Keratinocyte (primary cell): Measurements from ENCODE around the gene DNAAF6. TPM values are rescaled to one million over a fixed set of nuclear protein-coding genes. Genes with fewer than 3 reads are reported as not detected.

Source experiments
- DNase-seq: peaks from one replicate; pipeline ENCODE4 v3.0.0-alpha.2; 2011; ENCODE audit warnings: low read depth, missing footprints, low spot score
- FAIRE-seq: peaks from 2 replicates; lab custom pipeline; 2011; peaks lifted over from hg19 to GRCh38; lab: Jason Lieb, UNC
- H2AFZ ChIP-seq: 2 replicates; pipeline ENCODE4 v1.6.0; 2012; ENCODE audit warnings: low read length, control low read depth, inconsistent platforms; ENCODE audit not compliant: control insufficient read depth
- H3K27ac ChIP-seq: 2 replicates; pipeline ENCODE4 v1.5.1; 2011; ENCODE audit warnings: low read length; ENCODE audit not compliant: control insufficient read depth, insufficient read depth
- H3K27me3 ChIP-seq: 3 replicates; pipeline ENCODE4 v1.6.0; 2011; ENCODE audit warnings: low read length; ENCODE audit not compliant: control insufficient read depth, insufficient read depth; ENCODE audit errors: extremely low read depth
- H3K36me3 ChIP-seq, 2 experiments: 2 replicates in 1 of 2; 3 replicates in 1 of 2; pipeline ENCODE4 v1.5.1; 2011; ENCODE audit warnings: low read length in 2 of 2, mild to moderate bottlenecking in 1 of 2; ENCODE audit not compliant: control insufficient read depth in 2 of 2, insufficient read depth in 2 of 2; ENCODE audit errors: extremely low read depth in 1 of 2
- H3K4me1 ChIP-seq: 3 replicates; pipeline ENCODE4 v1.5.1; 2011; ENCODE audit warnings: low read length; ENCODE audit not compliant: control insufficient read depth, insufficient read depth; ENCODE audit errors: extremely low read depth
- H3K4me2 ChIP-seq: 3 replicates; pipeline ENCODE4 v1.6.0; 2011; ENCODE audit warnings: low read depth, low read length; ENCODE audit not compliant: control insufficient read depth, insufficient read depth; ENCODE audit errors: extremely low read depth
- H3K4me3 ChIP-seq, 3 experiments: fragments of 200-600 bp in 1 of 3; sonication (generic) in 1 of 3; 2 replicates in 2 of 3; 3 replicates in 1 of 3; pipeline ENCODE4 v1.5.1; 2011 to 2016; ENCODE audit warnings: low read length in 3 of 3, mild to moderate bottlenecking in 3 of 3, control low read depth in 2 of 3, inconsistent platforms in 1 of 3, low read depth in 1 of 3, mixed read lengths in 1 of 3, mixed run types in 1 of 3, moderate library complexity in 1 of 3; ENCODE audit not compliant: control insufficient read depth in 2 of 3, insufficient read depth in 2 of 3; ENCODE audit errors: extremely low read depth in 1 of 3
- H3K79me2 ChIP-seq: 2 replicates; pipeline ENCODE4 v1.6.0; 2012; ENCODE audit warnings: low read length; ENCODE audit not compliant: control insufficient read depth, insufficient read depth
- H3K9ac ChIP-seq: 3 replicates; pipeline ENCODE4 v1.6.0; 2011; ENCODE audit warnings: low read length; ENCODE audit not compliant: control insufficient read depth, insufficient read depth; ENCODE audit errors: extremely low read depth
- H3K9me1 ChIP-seq: 3 replicates; pipeline ENCODE4 v1.6.0; 2011; ENCODE audit warnings: low read length; ENCODE audit not compliant: control insufficient read depth, insufficient read depth; ENCODE audit errors: extremely low read depth
- H3K9me3 ChIP-seq: 2 replicates; pipeline ENCODE4 v1.5.1; 2012; ENCODE audit warnings: low read depth, low read length; ENCODE audit not compliant: control insufficient read depth
- H4K20me1 ChIP-seq: 3 replicates; pipeline ENCODE4 v1.6.0; 2011; ENCODE audit warnings: low read length; ENCODE audit not compliant: control insufficient read depth, insufficient read depth; ENCODE audit errors: extremely low read depth
- CTCF ChIP-seq, 3 experiments: IDR thresholded peaks in 1 of 3; conservative IDR thresholded peaks in 1 of 3; optimal IDR thresholded peaks in 1 of 3; 2 replicates in 2 of 3; 3 replicates in 1 of 3; pipeline versions ENCODE3 to v1.5.1; 2011; ENCODE audit warnings: low read length in 3 of 3, mild to moderate bottlenecking in 3 of 3, moderate library complexity in 2 of 3, control low read depth in 1 of 3, inconsistent platforms in 1 of 3; ENCODE audit not compliant: insufficient read depth in 2 of 3; ENCODE audit errors: extremely low read depth in 1 of 3
- EZH2 ChIP-seq: IDR thresholded peaks from one replicate; pipeline ENCODE4 v1.6.1; 2012; ENCODE audit warnings: inconsistent platforms, mild to moderate bottlenecking, low read length, moderate library complexity
- dilution Hi-C: fragments of 300-500 bp; cut with MboI; formaldehyde crosslinking; loops from one replicate; pipeline ENCODE4 v1.7.0; 2020; ENCODE audit warnings: low sequenced_read_pairs; ENCODE audit not compliant: extremely low pct_ligation_motif_present
- polyA plus RNA-seq, 5 experiments: library from polyadenylated mRNA; depleted of rRNA in 3 of 5; stranded (reverse) in 3 of 5; stranded (forward) in 1 of 5; unstranded in 1 of 5; fragments of >200 nt; gene quantifications; 1 replicate in 1 of 5; 2 replicates in 3 of 5; 3 replicates in 1 of 5; pipeline versions ENCODE4 v1.2.1 to v1.2.3, GENCODE V29; 2011 to 2012; ENCODE audit warnings: missing spikeins in 2 of 5, low read depth in 1 of 5, low replicate concordance in 1 of 5

The DNAAF6 gene
- polyA plus RNA-seq, 1 donor (not counting 4 experiments of a cell fraction or from before 2014, with no cell fraction given): not detected

GRCh38 chrX:107288676-107289075 is 82.3 kb downstream of the DNAAF6 start:
- Histone ChIP-seq H3K4me2 (no peak overlapping the region), H4K20me1 (no peaks in the 10 kb centered on the region), H3K4me1 (no peaks in the 10 kb centered on the region), H3K27me3 (no peaks in the 10 kb centered on the region), H3K4me3 (no peak overlapping the region), H3K9me1 (no peaks in the 10 kb centered on the region), H3K36me3 (no peaks in the 10 kb centered on the region), H3K27ac (no peak overlapping the region), H3K79me2 (no peaks in the 10 kb centered on the region), H3K9ac (no peak overlapping the region), H3K9me3 (no peaks in the 10 kb centered on the region), H2AFZ (no peak overlapping the region)
- TF ChIP-seq CTCF (optimal IDR thresholded peaks at IDR 0.05 in 1 of 3, IDR thresholded peaks at IDR 0.05 in 1 of 3, conservative IDR thresholded peaks at IDR 0.05 in 1 of 3; ENCODE audit: extremely low read depth in 1 of 3, insufficient read depth in 2 of 3, low read length in 3 of 3): no peak
- TF ChIP-seq EZH2: no peak
- FAIRE-seq (no peak), DNase-seq (no peak)
- dilution Hi-C loops: no loop called here

GRCh38 chrX:107290019-107290418 is 83.6 kb downstream of the DNAAF6 start:
- H3K9me3 ChIP-seq: no peaks in the 10 kb centered on the region
- no peaks in the 10 kb centered on the region for H3K9me1 ChIP-seq
- no peak overlapping the region for H3K4me2 ChIP-seq
- no peak overlapping the region for H2AFZ ChIP-seq
- H3K27ac ChIP-seq: no peak overlapping the region
- no peak overlapping the region for H3K9ac ChIP-seq
- dilution Hi-C loops: no loop called here
- H3K36me3 ChIP-seq: no peaks in the 10 kb centered on the region
- H3K4me3 ChIP-seq: no peak overlapping the region
- TF ChIP-seq EZH2: no peak
- TF ChIP-seq CTCF (optimal IDR thresholded peaks at IDR 0.05 in 1 of 3, IDR thresholded peaks at IDR 0.05 in 1 of 3, conservative IDR thresholded peaks at IDR 0.05 in 1 of 3; ENCODE audit: extremely low read depth in 1 of 3, insufficient read depth in 2 of 3, low read length in 3 of 3): no peak
- no peaks in the 10 kb centered on the region for H3K4me1 ChIP-seq
- DNase-seq (no peak), FAIRE-seq (no peak)
- no peaks in the 10 kb centered on the region for H3K79me2 ChIP-seq
- peaks cover 3% of the 10 kb centered on the region for H3K27me3 ChIP-seq
- H4K20me1 ChIP-seq: no peaks in the 10 kb centered on the region
